Upper lobe of left lung (tissue), 6 donors: ENCODE measurements around the gene SLC12A8. TPM values are rescaled to one million over a fixed set of nuclear protein-coding genes. Genes with fewer than 3 reads are reported as not detected.

Experiments
- ATAC-seq, 2 donors: fragments of 200-7000 bp; cut with Tn5 transposase; one replicate each; pipeline ENCODE4 v1.9.1; 2022; ENCODE audit warnings: mild to moderate bottlenecking in 2 of 2, moderate library complexity in 2 of 2; ENCODE audit not compliant: low FRiP score in 2 of 2
- DNase-seq, 2 donors: peaks; one replicate each; pipeline ENCODE4 v3.0.0-alpha.2; 2019 to 2020
- H3K27ac ChIP-seq, 4 donors: fragments of 200-600 bp; sonication (generic); one replicate each; pipeline ENCODE4 v1.5.1; 2016 to 2019
- H3K27me3 ChIP-seq, 4 donors: fragments of 200-600 bp; sonication (generic); one replicate each; pipeline ENCODE4 v1.5.1; 2017 to 2019
- H3K36me3 ChIP-seq, 4 donors: fragments of 200-600 bp; sonication (generic); one replicate each; pipeline ENCODE4 v1.5.1; 2016 to 2019
- H3K4me1 ChIP-seq, 4 donors: fragments of 200-600 bp; sonication (generic); one replicate each; pipeline ENCODE4 v1.5.1; 2018 to 2019
- H3K4me3 ChIP-seq, 4 donors: fragments of 200-600 bp; sonication (generic); one replicate each; pipeline ENCODE4 v1.5.1; 2017 to 2019; ENCODE audit warnings: mild to moderate bottlenecking in 2 of 4, moderate library complexity in 1 of 4
- H3K9me3 ChIP-seq, 4 donors: fragments of 200-600 bp; sonication (generic); one replicate each; pipeline ENCODE4 v1.5.1; 2018 to 2019
- CTCF ChIP-seq, 6 experiments: fragments of 450-650 bp in 4 of 6; fragments of 200-600 bp in 2 of 6; sonication (generic) in 2 of 6; IDR thresholded peaks; one replicate each; pipeline ENCODE4 v1.5.1; 2016 to 2019; ENCODE audit warnings: antibody characterized with exemption in 6 of 6
- EP300 ChIP-seq, 4 donors: sonication (generic); formaldehyde crosslinking; IDR thresholded peaks; one replicate each; pipeline ENCODE4 v1.5.1; 2017; ENCODE audit warnings: antibody characterized with exemption in 4 of 4, control low read depth in 2 of 4
- POLR2A ChIP-seq, 4 donors: fragments of 450-650 bp; IDR thresholded peaks; one replicate each; pipeline ENCODE4 v1.5.1; 2016 to 2017; ENCODE audit warnings: antibody characterized with exemption in 4 of 4, mild to moderate bottlenecking in 2 of 4
- POLR2AphosphoS5 ChIP-seq, 2 donors: sonication (generic); formaldehyde crosslinking; IDR thresholded peaks; one replicate each; pipeline ENCODE4 v1.5.1; 2017; ENCODE audit warnings: antibody characterized with exemption in 2 of 2
- WGBS, 2 donors: methylation state at CpG; one replicate each; pipeline ENCODE4 v1.1.5; 2017 to 2018; 5-methylcytosine and 5-hydroxymethylcytosine counted together
- total RNA-seq, 6 donors: library from RNA; depleted of rRNA in 4 of 6; stranded (reverse); fragments of >200 nt in 4 of 6; gene quantifications; one replicate each; pipeline versions ENCODE4 v1.1.0 to v1.2.1, GENCODE V29; 2016 to 2021
- donor health status: DM: no; HTN: no; CAD: no; lungs with moderate emphysema.
- donor health status: DM: no; HTN: yes; CAD: no; lungs with severe emphysema.

Gene SLC12A8
- total RNA-seq, 6 donors from 2014 or later: 6.7 to 34.6 (median 15.0) TPM

GRCh38 chr3:125055331-125055912 is 157.1 kb downstream of the SLC12A8 start:
- Histone ChIP-seq H3K9me3 (no peaks in the 10 kb centered on the region), H3K27ac (peak overlapping the region; percentile 70 to 94 (median 89)), H3K4me1 (peaks cover 42 to 63% (median 53%) of the 10 kb centered on the region in 4 donors), H3K27me3 (no peaks in the 10 kb centered on the region), H3K36me3 (no peaks in the 10 kb centered on the region), H3K4me3 (peak overlapping the region; percentile 57 to 82 (median 80))
- TF ChIP-seq CTCF (IDR thresholded peaks at IDR 0.05) (peak in 1 of 6 experiments; percentile 36), POLR2AphosphoS5 (IDR thresholded peaks at IDR 0.05) (no peak)
- WGBS, 2 donors: 0% methylated on average over 1 to 8 of the region's 78 CpGs
- no peak for DNase-seq
- no peak for ATAC-seq

DNA sequence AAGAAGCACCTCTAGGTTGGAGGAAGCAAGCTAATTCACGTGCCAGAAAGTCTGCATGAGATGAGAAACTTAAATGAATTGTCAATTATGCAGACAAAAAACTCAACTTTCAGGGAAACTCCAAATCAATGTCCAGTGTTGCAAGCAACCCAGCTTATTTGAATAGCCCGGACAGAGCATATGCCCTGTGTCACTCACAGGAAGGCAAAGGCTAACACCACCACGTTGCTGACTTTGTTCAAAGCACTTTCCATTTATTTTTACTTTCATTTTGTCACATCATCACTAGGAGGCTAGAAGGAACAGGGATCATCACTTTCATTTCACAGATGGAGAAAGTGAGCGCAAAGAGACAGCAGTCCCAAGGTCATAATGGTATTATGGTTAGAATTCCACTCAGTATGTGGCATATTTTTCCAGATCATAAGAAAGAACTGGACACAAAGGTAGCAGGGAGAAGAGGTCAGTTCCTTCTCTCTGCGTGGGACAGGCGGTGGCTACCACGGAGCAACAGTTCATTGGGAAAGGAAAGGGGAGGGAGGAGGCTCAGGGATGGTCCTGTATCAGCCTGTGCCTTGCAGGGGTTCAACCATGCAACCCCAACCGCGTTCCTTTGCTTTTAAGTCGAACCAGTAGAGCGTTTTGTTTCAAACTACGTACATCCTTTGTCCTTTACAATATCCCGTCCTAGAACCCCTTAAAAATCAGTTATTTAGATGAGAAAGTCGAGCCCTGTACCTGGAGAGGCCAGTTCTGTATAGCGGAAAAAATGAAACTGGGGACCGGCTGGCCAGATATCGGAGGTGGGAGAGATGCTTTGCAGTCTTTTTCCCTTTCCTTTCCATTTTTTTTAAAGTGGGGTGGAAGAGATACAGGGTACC is 157.9 kb downstream of the SLC12A8 start:
- no peak for TF ChIP-seq EP300 (IDR thresholded peaks at IDR 0.05)
- peak; percentile 61 to 66 for TF ChIP-seq POLR2AphosphoS5 (IDR thresholded peaks at IDR 0.05)
- peak in 1 of 4 donors; percentile 45 for TF ChIP-seq POLR2A (IDR thresholded peaks at IDR 0.05)
- peak in 3 of 6 experiments; percentile 19 to 42 (median 27) for TF ChIP-seq CTCF (IDR thresholded peaks at IDR 0.05)
- Histone ChIP-seq H3K27ac (peak overlapping the region; percentile 70 to 94 (median 89)), H3K9me3 (no peaks in the 10 kb centered on the region), H3K27me3 (no peaks in the 10 kb centered on the region), H3K4me1 (peaks cover 44 to 63% (median 52%) of the 10 kb centered on the region in 4 donors), H3K4me3 (peak overlapping the region; percentile 57 to 82 (median 80)), H3K36me3 (no peaks in the 10 kb centered on the region)
- DNase-seq: peak in 1 of 2 donors; percentile 30
- ATAC-seq: peak in 1 of 2 donors; percentile 25
- WGBS, 2 donors: 4 to 5% methylated on average over 17 of the region's 17 CpGs

GRCh38 chr3:125054062-125054448 is 158.5 kb downstream of the SLC12A8 start:
- 51 to 54% methylated on average over 7 of the region's 7 CpGs for WGBS, 2 donors
- Histone ChIP-seq H3K9me3 (no peaks in the 10 kb centered on the region), H3K36me3 (no peaks in the 10 kb centered on the region), H3K4me3 (peak overlapping the region; percentile 13 to 82 (median 67)), H3K4me1 (peaks cover 45 to 65% (median 57%) of the 10 kb centered on the region in 4 donors), H3K27me3 (no peaks in the 10 kb centered on the region), H3K27ac (peak overlapping the region; percentile 70 to 94 (median 89))
- TF ChIP-seq POLR2A (IDR thresholded peaks at IDR 0.05) (no peak), CTCF (IDR thresholded peaks at IDR 0.05) (no peak), POLR2AphosphoS5 (IDR thresholded peaks at IDR 0.05) (no peak), EP300 (IDR thresholded peaks at IDR 0.05) (no peak)
- DNase-seq: no peak
- ATAC-seq: no peak

- WGBS, 2 donors: 75 to 83% methylated on average over 2 of the region's 2 CpGs
- H3K4me1 ChIP-seq: peaks cover 45 to 72% (median 62%) of the 10 kb centered on the region in 4 donors
- peak overlapping the region in 3 of 4 donors; percentile 57 to 82 (median 77) for H3K4me3 ChIP-seq
- no peaks in the 10 kb centered on the region for H3K9me3 ChIP-seq
- DNase-seq (no peak), ATAC-seq (no peak)
- no peaks in the 10 kb centered on the region for H3K27me3 ChIP-seq
- TF ChIP-seq CTCF (IDR thresholded peaks at IDR 0.05): no peak
- TF ChIP-seq POLR2AphosphoS5 (IDR thresholded peaks at IDR 0.05): no peak
- no peak for TF ChIP-seq EP300 (IDR thresholded peaks at IDR 0.05)
- no peak for TF ChIP-seq POLR2A (IDR thresholded peaks at IDR 0.05)
- H3K36me3 ChIP-seq: no peaks in the 10 kb centered on the region
- peak overlapping the region; percentile 70 to 94 (median 89) for H3K27ac ChIP-seq
These were observed 159.2 kb downstream of the SLC12A8 start for GRCh38 chr3:125053304-125053699.
